HCT116 (cell line): ENCODE measurements around the gene GRIA4. TPM values are rescaled to one million over a fixed set of nuclear protein-coding genes. Genes with fewer than 3 reads are reported as not detected.

Experiments
- ATAC-seq: fragments of 200-7000 bp; cut with Tn5 transposase; 2 replicates; pipeline ENCODE4 v1.9.1; 2020; ENCODE audit warnings: mild to moderate bottlenecking, moderate library complexity
- BruUV-seq: library from RNA; stranded (reverse); fragments of 400-500 nt; replicated peaks from 2 replicates; lab custom pipeline; 2021; lab: Mats Ljungman, UMichigan
- CTCF ChIA-PET: fragments of 300-600 bp; sonication (Branson Sonifier 250); formaldehyde crosslinking; loops from one replicate; lab custom pipeline; 2021; ENCODE audit warnings: antibody characterized with exemption; lab: Charles Lee
- POLR2A ChIA-PET: fragments of 300-600, 350-600 bp; sonication (Branson Sonifier 250); formaldehyde crosslinking; loops from one replicate; lab custom pipeline; 2021; ENCODE audit warnings: antibody characterized with exemption; lab: Charles Lee
- RAD21 ChIA-PET, 2 experiments: fragments of 300-600 bp; sonication (Branson Sonifier 250); formaldehyde crosslinking; loops; one replicate each; lab custom pipeline; 2023; ENCODE audit warnings: low total read pairs in 2 of 2; ENCODE audit not compliant: uncharacterized antibody in 2 of 2, unreplicated experiment in 2 of 2, low non-redundant PET in 1 of 2; lab: Charles Lee
- DNase-seq: peaks from one replicate; pipeline ENCODE4 v3.0.0-alpha.2; 2010; ENCODE audit warnings: low read depth, low spot score
- H2AFZ ChIP-seq: fragments of 200-600 bp; shearing (Covaris generic), sonication (generic); 2 replicates; pipeline ENCODE4 v1.6.1; 2017; ENCODE audit warnings: low read depth, mixed run types, mixed read lengths, antibody characterized with exemption, low read length; ENCODE audit not compliant: poor library complexity, severe bottlenecking
- H3K27ac ChIP-seq: 2 replicates; pipeline ENCODE4 v1.5.1; 2012; ENCODE audit warnings: low read depth, low read length
- H3K27me3 ChIP-seq: fragments of 200-600 bp; sonication (generic); 2 replicates; pipeline ENCODE4 v1.6.1; 2016; ENCODE audit warnings: mixed run types, low read length, mixed read lengths; ENCODE audit not compliant: insufficient read depth
- H3K36me3 ChIP-seq, 2 experiments: fragments of 200-500 bp in 1 of 2; fragments of 200-600 bp in 1 of 2; sonication (Bioruptor generic) in 1 of 2; sonication (generic) in 1 of 2; 2 replicates each; pipeline versions ENCODE4 v1.5.1 to v1.6.1; 2014 to 2016; ENCODE audit warnings: low read length in 2 of 2, inconsistent platforms in 1 of 2, mixed read lengths in 1 of 2, mixed run types in 1 of 2; ENCODE audit not compliant: insufficient read depth in 2 of 2, control insufficient read depth in 1 of 2
- H3K4me1 ChIP-seq, 2 experiments: fragments of 200-600 bp in 1 of 2; sonication (generic) in 1 of 2; 2 replicates each; pipeline versions ENCODE4 v1.5.1 to v1.6.1; 2012 to 2017; ENCODE audit warnings: low read length in 2 of 2, inconsistent platforms in 1 of 2, mild to moderate bottlenecking in 1 of 2, mixed read lengths in 1 of 2, mixed run types in 1 of 2, moderate library complexity in 1 of 2; ENCODE audit not compliant: insufficient read depth in 2 of 2, control insufficient read depth in 1 of 2
- H3K4me2 ChIP-seq: fragments of 200-600 bp; sonication (generic); 2 replicates; pipeline ENCODE4 v1.6.1; 2017; ENCODE audit warnings: mixed run types, low read length, mixed read lengths
- H3K4me3 ChIP-seq, 2 experiments: fragments of 200-600 bp in 1 of 2; sonication (generic) in 1 of 2; replicated peaks in 1 of 2; 2 replicates each; pipeline ENCODE4 v1.5.1; 2011 to 2016; ENCODE audit warnings: low read length in 2 of 2, control low read depth in 1 of 2, low read depth in 1 of 2, mild to moderate bottlenecking in 1 of 2, mixed read lengths in 1 of 2, mixed run types in 1 of 2
- H3K79me2 ChIP-seq: fragments of 200-600 bp; sonication (generic); 2 replicates; pipeline ENCODE4 v1.6.1; 2017; ENCODE audit warnings: mild to moderate bottlenecking, mixed run types, low read length, moderate library complexity, mixed read lengths; ENCODE audit not compliant: insufficient read depth
- H3K9ac ChIP-seq: fragments of 200-600 bp; sonication (generic); 2 replicates; pipeline ENCODE4 v1.6.1; 2016; ENCODE audit warnings: low read length, mixed read lengths
- H3K9me2 ChIP-seq: fragments of 200-600 bp; sonication (generic), shearing (Covaris generic); 2 replicates; pipeline ENCODE4 v1.6.1; 2017; ENCODE audit warnings: mixed run types, mild to moderate bottlenecking, moderate library complexity; ENCODE audit not compliant: insufficient read depth
- H3K9me3 ChIP-seq, 2 experiments: fragments of 200-500 bp in 1 of 2; fragments of 200-600 bp in 1 of 2; sonication (Bioruptor generic) in 1 of 2; sonication (generic) in 1 of 2; 2 replicates each; pipeline ENCODE4 v1.6.1; 2014 to 2017; ENCODE audit warnings: low read length in 2 of 2, mixed read lengths in 2 of 2, inconsistent platforms in 1 of 2, low read depth in 1 of 2, mild to moderate bottlenecking in 1 of 2, mixed run types in 1 of 2, moderate library complexity in 1 of 2; ENCODE audit not compliant: control insufficient read depth in 1 of 2, insufficient read depth in 1 of 2
- H4K20me1 ChIP-seq: fragments of 200-600 bp; sonication (generic), shearing (Covaris generic); 2 replicates; pipeline ENCODE4 v1.6.1; 2017; ENCODE audit warnings: mixed run types, mild to moderate bottlenecking, moderate library complexity; ENCODE audit not compliant: insufficient read depth
- EGR1 ChIP-seq: IDR thresholded peaks from 2 replicates; pipeline ENCODE4 v1.6.1; 2012; ENCODE audit warnings: low read depth
- POLR2AphosphoS5 ChIP-seq: IDR thresholded peaks from 2 replicates; pipeline ENCODE4 v1.6.1; 2011; ENCODE audit warnings: mild to moderate bottlenecking, low read depth, low read length, moderate library complexity
- RAD21 ChIP-seq: IDR thresholded peaks from 2 replicates; pipeline ENCODE4 v1.6.1; 2012; ENCODE audit warnings: low read depth, mild to moderate bottlenecking
- SRF ChIP-seq: IDR thresholded peaks from 2 replicates; pipeline ENCODE4 v1.6.1; 2012; ENCODE audit warnings: low read depth
- ZNF274 ChIP-seq: fragments of 200-500 bp; sonication (Bioruptor generic); IDR thresholded peaks from 2 replicates; pipeline ENCODE4 v1.6.1; 2014; ENCODE audit warnings: mild to moderate bottlenecking, low read depth, low read length, inconsistent platforms
- intact Hi-C: fragments of 100-400 bp; cut with micrococcal nuclease; formaldehyde crosslinking; loops from 2 replicates; pipeline ENCODE4 v1.10.0; 2022
- total RNA-seq: library from RNA; stranded (reverse); gene quantifications from one replicate; pipeline ENCODE4 v1.2.1, GENCODE V29; 2021; ENCODE audit not compliant: unreplicated experiment
- TF ChIP-seq, protein P1 (sequence below), 3 experiments: fragments of 200-600 bp in 1 of 3; sonication (generic) in 1 of 3; IDR thresholded peaks in 2 of 3; conservative IDR thresholded peaks in 1 of 3; 2 replicates each; pipeline ENCODE4 v1.5.1; 2012 to 2017; ENCODE audit warnings: low read depth in 2 of 3, low read length in 2 of 3, antibody characterized with exemption in 1 of 3, borderline replicate concordance in 1 of 3, control low read depth in 1 of 3, mild to moderate bottlenecking in 1 of 3, mixed read lengths in 1 of 3, mixed run types in 1 of 3, moderate library complexity in 1 of 3; ENCODE audit not compliant: insufficient read depth in 1 of 3
- TF ChIP-seq, protein P2 (sequence below): IDR thresholded peaks from 2 replicates; pipeline ENCODE4 v1.6.1; 2012
- TF ChIP-seq, protein P3 (sequence below): IDR thresholded peaks from 2 replicates; pipeline ENCODE4 v1.6.1; 2012

GRIA4 gene
- total RNA-seq, 1 experiment from 2014 or later, result not detected

DNA sequence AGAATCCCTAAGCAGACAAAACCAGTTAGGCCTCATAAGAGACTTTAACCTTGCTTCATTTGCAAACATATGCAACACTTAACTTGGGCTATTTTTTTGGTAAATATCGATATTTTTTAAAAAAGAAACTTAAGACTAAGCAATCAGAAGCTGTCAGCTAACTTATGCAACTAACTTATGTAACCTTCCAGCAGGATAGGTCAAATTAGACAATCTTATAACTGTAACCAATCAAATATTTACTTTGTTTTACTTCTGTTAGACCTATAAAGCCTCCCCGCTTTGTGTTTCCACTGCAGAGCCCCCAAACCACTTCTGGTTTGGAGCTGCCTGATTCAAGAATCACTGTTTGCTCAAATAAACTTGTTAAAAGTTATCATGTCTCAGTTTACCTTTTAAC is 404.2 kb downstream of the GRIA4 start:
- RAD21 ChIA-PET, result no interaction called here
- no peak for ATAC-seq
- no peak overlapping the region for H3K4me3 ChIP-seq
- H3K36me3 ChIP-seq, result peaks cover 5 to 12% of the 10 kb centered on the region in 2 experiments; a peak in 2 of 4 replicates
- H3K9me2 ChIP-seq, result no peaks in the 10 kb centered on the region
- peaks cover 66% of the 10 kb centered on the region for H3K79me2 ChIP-seq
- H2AFZ ChIP-seq, result no peak overlapping the region
- no peak for DNase-seq
- H3K4me1 ChIP-seq, result no peaks in the 10 kb centered on the region
- H3K9ac ChIP-seq, result no peak overlapping the region
- intact Hi-C loops, result no loop called here
- H3K9me3 ChIP-seq, result no peaks in the 10 kb centered on the region
- no TSS peak for BruUV-seq
- no peaks in the 10 kb centered on the region for H3K27me3 ChIP-seq
- TF ChIP-seq EGR1 (no peak), RAD21 (no peak), SRF (no peak)
- TF ChIP-seq, protein P1, sequence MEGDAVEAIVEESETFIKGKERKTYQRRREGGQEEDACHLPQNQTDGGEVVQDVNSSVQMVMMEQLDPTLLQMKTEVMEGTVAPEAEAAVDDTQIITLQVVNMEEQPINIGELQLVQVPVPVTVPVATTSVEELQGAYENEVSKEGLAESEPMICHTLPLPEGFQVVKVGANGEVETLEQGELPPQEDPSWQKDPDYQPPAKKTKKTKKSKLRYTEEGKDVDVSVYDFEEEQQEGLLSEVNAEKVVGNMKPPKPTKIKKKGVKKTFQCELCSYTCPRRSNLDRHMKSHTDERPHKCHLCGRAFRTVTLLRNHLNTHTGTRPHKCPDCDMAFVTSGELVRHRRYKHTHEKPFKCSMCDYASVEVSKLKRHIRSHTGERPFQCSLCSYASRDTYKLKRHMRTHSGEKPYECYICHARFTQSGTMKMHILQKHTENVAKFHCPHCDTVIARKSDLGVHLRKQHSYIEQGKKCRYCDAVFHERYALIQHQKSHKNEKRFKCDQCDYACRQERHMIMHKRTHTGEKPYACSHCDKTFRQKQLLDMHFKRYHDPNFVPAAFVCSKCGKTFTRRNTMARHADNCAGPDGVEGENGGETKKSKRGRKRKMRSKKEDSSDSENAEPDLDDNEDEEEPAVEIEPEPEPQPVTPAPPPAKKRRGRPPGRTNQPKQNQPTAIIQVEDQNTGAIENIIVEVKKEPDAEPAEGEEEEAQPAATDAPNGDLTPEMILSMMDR (IDR thresholded peaks at IDR 0.05 in 2 of 3, conservative IDR thresholded peaks at IDR 0.05 in 1 of 3; ENCODE audit: borderline replicate concordance in 1 of 3, insufficient read depth in 1 of 3, low read depth in 2 of 3, low read length in 2 of 3), result no peak
- TF ChIP-seq, protein P2, sequence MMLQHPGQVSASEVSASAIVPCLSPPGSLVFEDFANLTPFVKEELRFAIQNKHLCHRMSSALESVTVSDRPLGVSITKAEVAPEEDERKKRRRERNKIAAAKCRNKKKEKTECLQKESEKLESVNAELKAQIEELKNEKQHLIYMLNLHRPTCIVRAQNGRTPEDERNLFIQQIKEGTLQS, result no peak
- TF ChIP-seq, all 23 proteins: peak for 0
- H4K20me1 ChIP-seq, result no peaks in the 10 kb centered on the region
- CTCF ChIA-PET, result no interaction called here
- no peak overlapping the region for H3K27ac ChIP-seq
- H3K4me2 ChIP-seq, result no peak overlapping the region
- POLR2A ChIA-PET, result no interaction called here

DNA sequence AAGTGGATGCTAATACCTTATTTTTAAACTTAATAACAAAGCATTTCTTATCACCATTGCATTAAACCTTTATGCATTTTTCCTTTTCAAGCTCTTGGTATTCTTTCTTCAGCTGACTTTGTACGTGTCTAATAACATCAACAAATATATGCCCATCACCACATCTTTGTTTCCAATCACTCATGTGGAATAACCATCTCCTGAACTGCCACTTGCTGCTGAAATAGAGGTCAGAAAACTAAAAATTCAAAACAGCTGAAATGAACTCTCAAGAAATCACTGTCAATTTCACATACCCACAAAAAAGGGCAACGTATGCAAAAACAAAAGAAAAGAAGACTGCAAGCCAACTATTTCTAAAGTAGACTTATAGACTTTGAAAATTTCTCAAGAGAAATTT is 404.7 kb downstream of the GRIA4 start:
- no peaks in the 10 kb centered on the region for H3K9me2 ChIP-seq
- ATAC-seq (no peak), DNase-seq (no peak)
- ChIA-PET POLR2A (no interaction called here), CTCF (no interaction called here), RAD21 (no interaction called here)
- no peak overlapping the region for H3K27ac ChIP-seq
- intact Hi-C loops, result no loop called here
- no peak for TF ChIP-seq ZNF274
- TF ChIP-seq, protein P3, sequence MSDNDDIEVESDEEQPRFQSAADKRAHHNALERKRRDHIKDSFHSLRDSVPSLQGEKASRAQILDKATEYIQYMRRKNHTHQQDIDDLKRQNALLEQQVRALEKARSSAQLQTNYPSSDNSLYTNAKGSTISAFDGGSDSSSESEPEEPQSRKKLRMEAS, result no peak
- no peak for TF ChIP-seq POLR2AphosphoS5
- no peaks in the 10 kb centered on the region; the same call in 1 of the 2 replicates for H4K20me1 ChIP-seq
- no peaks in the 10 kb centered on the region for H3K4me1 ChIP-seq
- BruUV-seq, result no TSS peak
- H3K4me3 ChIP-seq, result no peak overlapping the region
- H3K9ac ChIP-seq, result no peak overlapping the region
- no peaks in the 10 kb centered on the region for H3K9me3 ChIP-seq
- H3K79me2 ChIP-seq, result peaks cover 66% of the 10 kb centered on the region
- no peaks in the 10 kb centered on the region for H3K27me3 ChIP-seq
- no peak overlapping the region for H2AFZ ChIP-seq
- H3K4me2 ChIP-seq, result no peak overlapping the region
- H3K36me3 ChIP-seq, result peaks cover 2 to 8% of the 10 kb centered on the region in 2 experiments; a peak in 2 of 4 replicates
